Measurements from ENCODE around the gene GABBR2.

Gene GABBR2

DNA sequence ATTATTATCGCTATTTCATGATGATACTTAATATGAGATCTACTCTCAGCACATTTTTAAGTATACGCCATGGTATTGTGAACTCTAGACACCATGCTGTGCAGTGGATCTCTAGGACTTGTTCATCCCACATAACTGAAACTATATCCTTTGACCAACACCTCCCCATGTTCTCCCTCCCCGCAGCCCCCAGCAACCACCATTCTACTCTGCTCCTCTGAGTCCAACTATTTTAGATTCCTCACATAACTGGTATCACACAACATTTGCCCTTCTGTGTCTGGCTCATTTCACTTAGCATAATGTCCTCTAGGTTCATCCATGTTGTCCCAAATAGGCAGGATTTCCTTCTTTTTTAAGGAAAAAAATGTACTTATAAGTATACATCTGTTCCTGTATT lies 446.7 kb downstream of the GABBR2 start:
- no peak overlapping the region for H2AFZ ChIP-seq (ENCODE audit: low read length)
- H3K79me2 ChIP-seq (ENCODE audit: low read length) = no peaks in the 10 kb centered on the region
- no peaks in the 10 kb centered on the region for H3K36me3 ChIP-seq (replicated peaks; ENCODE audit: insufficient read depth, low read length)
- TF ChIP-seq EZH2 (optimal IDR thresholded peaks at IDR 0.05; ENCODE audit: low read depth, low read length) (no peak), EZH2phosphoT487 (IDR thresholded peaks at IDR 0.05; ENCODE audit: low read length) (no peak)
- TF ChIP-seq, protein P1, sequence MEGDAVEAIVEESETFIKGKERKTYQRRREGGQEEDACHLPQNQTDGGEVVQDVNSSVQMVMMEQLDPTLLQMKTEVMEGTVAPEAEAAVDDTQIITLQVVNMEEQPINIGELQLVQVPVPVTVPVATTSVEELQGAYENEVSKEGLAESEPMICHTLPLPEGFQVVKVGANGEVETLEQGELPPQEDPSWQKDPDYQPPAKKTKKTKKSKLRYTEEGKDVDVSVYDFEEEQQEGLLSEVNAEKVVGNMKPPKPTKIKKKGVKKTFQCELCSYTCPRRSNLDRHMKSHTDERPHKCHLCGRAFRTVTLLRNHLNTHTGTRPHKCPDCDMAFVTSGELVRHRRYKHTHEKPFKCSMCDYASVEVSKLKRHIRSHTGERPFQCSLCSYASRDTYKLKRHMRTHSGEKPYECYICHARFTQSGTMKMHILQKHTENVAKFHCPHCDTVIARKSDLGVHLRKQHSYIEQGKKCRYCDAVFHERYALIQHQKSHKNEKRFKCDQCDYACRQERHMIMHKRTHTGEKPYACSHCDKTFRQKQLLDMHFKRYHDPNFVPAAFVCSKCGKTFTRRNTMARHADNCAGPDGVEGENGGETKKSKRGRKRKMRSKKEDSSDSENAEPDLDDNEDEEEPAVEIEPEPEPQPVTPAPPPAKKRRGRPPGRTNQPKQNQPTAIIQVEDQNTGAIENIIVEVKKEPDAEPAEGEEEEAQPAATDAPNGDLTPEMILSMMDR (IDR thresholded peaks at IDR 0.05; ENCODE audit: low read length) = no peak
- no peaks in the 10 kb centered on the region for H3K9me3 ChIP-seq (replicated peaks; ENCODE audit: insufficient read depth, low read length)
- no peaks in the 10 kb centered on the region for H4K20me1 ChIP-seq (ENCODE audit: insufficient read depth, low read length)
- H3K4me2 ChIP-seq (ENCODE audit: low read depth, low read length) = no peak overlapping the region
- H3K4me3 ChIP-seq (ENCODE audit: low read length) = no peak overlapping the region
- no peak overlapping the region for H3K27ac ChIP-seq (ENCODE audit: low read length)
- no peak overlapping the region for H3K9ac ChIP-seq (ENCODE audit: low read length)
- no peaks in the 10 kb centered on the region; the same call in 1 of the 2 replicates for H3K4me1 ChIP-seq (ENCODE audit: low read length)
- no peaks in the 10 kb centered on the region for H3K9me2 ChIP-seq (replicated peaks; ENCODE audit: insufficient read depth, low read length)
- no peak for DNase-seq
- H3F3A ChIP-seq (ENCODE audit: insufficient read depth, low read length) = 0 out of 2 replicates have a peak, but pooled peaks cover 2% of the 10 kb centered on the region
- H3K27me3 ChIP-seq (replicated peaks; ENCODE audit: insufficient read depth, low read length) = no peaks in the 10 kb centered on the region

GRCh38 chr9:98260635-98261034 lies 448.1 kb downstream of the GABBR2 start:
- no peak overlapping the region for H2AFZ ChIP-seq (ENCODE audit: low read length)
- no peaks in the 10 kb centered on the region for H4K20me1 ChIP-seq (ENCODE audit: insufficient read depth, low read length)
- H3F3A ChIP-seq (ENCODE audit: insufficient read depth, low read length) = peaks cover 14% of the 10 kb centered on the region
- no peaks in the 10 kb centered on the region for H3K36me3 ChIP-seq (replicated peaks; ENCODE audit: insufficient read depth, low read length)
- no peaks in the 10 kb centered on the region for H3K9me3 ChIP-seq (replicated peaks; ENCODE audit: insufficient read depth, low read length)
- H3K4me2 ChIP-seq (ENCODE audit: low read depth, low read length) = no peak overlapping the region
- no peak overlapping the region for H3K27ac ChIP-seq (ENCODE audit: low read length)
- no peak overlapping the region for H3K4me3 ChIP-seq (ENCODE audit: low read length)
- no peaks in the 10 kb centered on the region; the same call in 1 of the 2 replicates for H3K4me1 ChIP-seq (ENCODE audit: low read length)
- no peaks in the 10 kb centered on the region for H3K9me2 ChIP-seq (replicated peaks; ENCODE audit: insufficient read depth, low read length)
- H3K27me3 ChIP-seq (replicated peaks; ENCODE audit: insufficient read depth, low read length) = no peaks in the 10 kb centered on the region
- H3K9ac ChIP-seq (ENCODE audit: low read length) = no peak overlapping the region
- DNase-seq = no peak
- H3K79me2 ChIP-seq (ENCODE audit: low read length) = no peaks in the 10 kb centered on the region
- TF ChIP-seq, protein P1 (IDR thresholded peaks at IDR 0.05; ENCODE audit: low read length) = no peak
- TF ChIP-seq EZH2 (optimal IDR thresholded peaks at IDR 0.05; ENCODE audit: low read depth, low read length) = no peak
- TF ChIP-seq EZH2phosphoT487 (IDR thresholded peaks at IDR 0.05; ENCODE audit: low read length) = no peak

DNA sequence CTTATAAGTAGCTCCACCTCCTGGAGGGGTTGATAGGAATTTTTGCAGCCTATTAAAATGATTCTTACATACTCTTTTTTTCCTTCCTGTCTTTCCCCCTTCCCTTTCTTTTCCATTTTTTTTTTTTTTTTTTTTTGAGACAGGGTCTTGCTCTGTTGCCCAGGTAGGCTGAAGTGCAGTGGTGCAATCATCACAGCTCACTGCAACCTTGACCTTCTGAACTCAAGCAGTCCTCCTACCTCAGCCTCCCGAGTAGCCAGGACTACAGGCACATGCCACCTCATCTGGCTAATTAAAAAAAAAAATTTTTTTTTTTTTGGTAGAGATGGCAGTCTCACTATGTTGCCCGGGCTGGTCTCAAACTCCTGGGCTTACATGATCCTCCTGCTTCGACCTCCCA lies 448.9 kb downstream of the GABBR2 start:
- Histone ChIP-seq H2AFZ (ENCODE audit: low read length) (no peak overlapping the region), H3K79me2 (ENCODE audit: low read length) (no peaks in the 10 kb centered on the region), H3K27ac (ENCODE audit: low read length) (no peak overlapping the region)

More for the DNA sequence above, 448.9 kb downstream of the GABBR2 start:
- Histone ChIP-seq H3K4me3 (ENCODE audit: low read length) (no peak overlapping the region), H3K9me3 (replicated peaks; ENCODE audit: insufficient read depth, low read length) (no peaks in the 10 kb centered on the region), H3K4me1 (ENCODE audit: low read length) (peaks cover 3% of the 10 kb centered on the region; the same call in 1 of the 2 replicates), H3K4me2 (ENCODE audit: low read depth, low read length) (no peak overlapping the region), H3K27me3 (replicated peaks; ENCODE audit: insufficient read depth, low read length) (0 out of 2 replicates have a peak, but pooled peaks cover under 1% of the 10 kb centered on the region), H3K9ac (ENCODE audit: low read length) (no peak overlapping the region), H4K20me1 (ENCODE audit: insufficient read depth, low read length) (no peaks in the 10 kb centered on the region), H3K9me2 (replicated peaks; ENCODE audit: insufficient read depth, low read length) (no peaks in the 10 kb centered on the region), H3K36me3 (replicated peaks; ENCODE audit: insufficient read depth, low read length) (no peaks in the 10 kb centered on the region), H3F3A (ENCODE audit: insufficient read depth, low read length) (peaks cover 14% of the 10 kb centered on the region)
- DNase-seq = no peak
- TF ChIP-seq, protein P1 (IDR thresholded peaks at IDR 0.05; ENCODE audit: low read length) = no peak
- no peak for TF ChIP-seq EZH2phosphoT487 (IDR thresholded peaks at IDR 0.05; ENCODE audit: low read length)
- no peak for TF ChIP-seq EZH2 (optimal IDR thresholded peaks at IDR 0.05; ENCODE audit: low read depth, low read length)

Measured in MM.1S (cell line).